Activated CD8-positive, alpha-beta memory T cell treated with anti-CD3 and anti-CD28 coated beads, Interleukin-2, amount 50 U/mL, for 4 hours (primary cell): ENCODE data around the gene ZNF518A.
"Not testable (repeated sequence)": the region's sequence is repeated elsewhere in the genome, so short reads cannot be mapped to it uniquely, and the experiment has no call there.

Experiments used
- DNase-seq: peaks from one replicate; pipeline ENCODE4 v3.0.0-alpha.2; 2020

ZNF518A gene

GRCh38 chr10:96138102-96138501, 8.0 kb downstream of the ZNF518A start:
- DNase-seq: no peak

GRCh38 chr10:96152437-96152836, 22.3 kb downstream of the ZNF518A start:
- DNase-seq: no peak

- DNase-seq: no peak
Observed at GRCh38 chr10:96153070-96153469, 23.0 kb downstream of the ZNF518A start.

DNA sequence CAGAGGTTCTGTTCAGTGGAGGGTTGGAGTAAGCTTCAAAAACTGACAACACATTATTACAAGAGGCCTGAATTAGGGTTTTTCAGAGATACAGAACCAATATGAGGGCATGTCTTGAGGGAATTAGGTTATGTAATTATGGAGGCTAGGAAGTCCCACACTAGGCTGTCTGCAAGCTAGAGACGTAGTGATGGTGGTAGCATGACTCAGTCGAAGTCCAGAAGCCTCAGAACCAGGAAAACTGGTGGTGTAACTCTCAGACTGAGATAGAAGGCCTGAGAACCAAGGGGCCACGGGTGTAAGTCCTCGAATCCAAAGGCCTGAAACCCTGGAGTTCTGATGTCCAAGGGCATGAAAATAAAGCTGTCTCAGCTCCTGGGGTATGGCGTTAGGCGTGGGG, 35.6 kb downstream of the ZNF518A start:
- no peak for DNase-seq

GRCh38 chr10:96168546-96168945, 38.4 kb downstream of the ZNF518A start:
- no peak for DNase-seq

GRCh38 chr10:96170230-96170629, 40.1 kb downstream of the ZNF518A start:
- no peak for DNase-seq

GRCh38 chr10:96172666-96173065, 42.6 kb downstream of the ZNF518A start:
- DNase-seq: no peak

- DNase-seq: no peak
Observed at GRCh38 chr10:96176985-96177384, 46.9 kb downstream of the ZNF518A start.

DNA sequence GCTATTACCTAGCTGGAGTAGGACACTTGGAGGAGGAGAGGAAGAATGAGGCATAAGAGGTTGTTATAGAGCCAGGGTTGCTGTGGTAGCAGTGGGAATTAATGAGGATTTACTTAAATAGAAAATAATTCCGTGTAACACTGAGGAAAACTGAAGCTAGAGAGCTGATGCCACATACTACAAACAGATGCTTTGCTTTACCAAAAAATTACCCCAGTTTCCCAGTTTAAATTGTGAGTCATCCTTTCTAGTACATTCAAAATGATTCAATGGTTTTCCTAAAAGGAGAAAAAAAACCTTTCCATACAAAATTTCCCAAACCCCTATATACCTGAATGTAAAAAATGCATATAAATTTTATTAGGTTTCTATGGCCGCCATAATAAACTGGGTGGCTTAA, 58.3 kb downstream of the ZNF518A start:
- DNase-seq: no peak

DNA sequence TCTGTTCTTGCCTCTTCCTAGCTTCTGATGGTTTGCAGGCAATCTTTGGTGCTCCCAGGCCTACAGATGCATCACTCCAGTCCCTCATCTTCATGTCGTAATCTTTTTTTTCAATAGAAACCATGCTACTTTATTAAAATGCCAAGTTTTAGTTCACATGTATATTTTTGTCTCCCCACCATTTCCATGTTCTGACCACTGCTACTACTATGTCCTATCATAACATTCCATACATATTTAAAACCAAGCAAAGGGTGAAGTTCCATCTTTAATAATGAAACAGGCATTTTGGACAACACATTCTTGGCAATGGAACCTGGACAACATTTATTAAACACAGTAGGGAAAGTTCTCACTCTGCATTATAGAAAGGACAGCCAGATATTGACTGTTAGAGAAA, 58.8 kb downstream of the ZNF518A start:
- DNase-seq: no peak

GRCh38 chr10:96189505-96189904, 59.4 kb downstream of the ZNF518A start:
- DNase-seq: not testable (repeated sequence)

- no peak for DNase-seq
Observed at GRCh38 chr10:96201525-96201924, 71.4 kb downstream of the ZNF518A start.

DNA sequence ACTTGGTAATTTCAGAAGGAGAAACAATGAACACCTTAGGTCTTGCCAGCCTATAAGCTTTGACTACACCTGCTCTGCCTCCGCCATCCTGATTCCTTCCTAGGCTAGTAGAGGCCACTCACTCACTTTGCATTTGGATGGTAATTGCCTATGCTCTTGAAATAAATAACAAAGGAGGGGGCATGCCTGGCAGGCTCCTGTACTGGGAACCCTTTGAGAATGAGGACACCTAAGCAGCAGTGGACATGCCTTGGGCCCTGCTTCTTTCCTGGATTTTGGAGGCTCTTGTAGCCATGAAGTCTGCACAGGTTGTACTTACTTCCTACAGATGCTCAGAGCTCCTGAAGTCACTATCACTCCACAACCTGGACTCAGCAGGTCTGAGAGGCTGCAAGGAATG, 75.5 kb downstream of the ZNF518A start:
- no peak for DNase-seq

DNA sequence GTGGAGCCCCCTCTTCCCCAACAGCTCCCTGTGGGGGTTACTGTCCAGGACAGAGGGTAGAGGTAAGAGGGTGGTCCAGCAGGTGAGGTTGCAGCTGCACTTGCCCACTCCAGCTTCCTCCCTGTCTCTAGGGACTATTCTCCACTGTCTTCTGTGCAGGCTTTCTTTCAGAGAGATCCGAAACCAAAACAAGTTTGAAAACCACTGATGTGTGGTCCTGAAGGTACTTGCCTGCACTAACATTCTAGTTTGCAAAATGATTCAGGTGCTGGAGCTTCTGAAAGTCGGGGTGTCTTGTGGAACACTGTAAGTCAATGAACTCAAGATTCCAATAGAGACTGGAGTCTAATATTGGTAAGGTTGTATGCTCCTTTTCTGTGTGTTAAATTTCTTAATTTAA, 78.2 kb downstream of the ZNF518A start:
- DNase-seq: no peak

GRCh38 chr10:96208946-96209345, 78.8 kb downstream of the ZNF518A start:
- no peak for DNase-seq

GRCh38 chr10:96211764-96212163, 81.7 kb downstream of the ZNF518A start:
- no peak for DNase-seq

GRCh38 chr10:96212911-96213310, 82.8 kb downstream of the ZNF518A start:
- no peak for DNase-seq
